ENCODE measurements around the gene STAG2. TPM values are rescaled to one million over a fixed set of nuclear protein-coding genes. Genes with fewer than 3 reads are reported as not detected.
"Not testable (repeated sequence)": the region's sequence is repeated elsewhere in the genome, so short reads cannot be mapped to it uniquely, and the experiment has no call there.

STAG2 gene
- total RNA-seq, 1 experiment from 2014 or later: 98.4 TPM

GRCh38 chrX:124086411-124086810 lies 124.9 kb downstream of the STAG2 start:
- no peak overlapping the region for H3K9ac ChIP-seq (ENCODE audit: low read length)
- DNase-seq: no peak
- no peak overlapping the region for H3K4me2 ChIP-seq (ENCODE audit: low read depth, low read length, poor library complexity, severe bottlenecking)
- H3K9me3 ChIP-seq (ENCODE audit: low read length): no peaks in the 10 kb centered on the region
- H4K20me1 ChIP-seq (ENCODE audit: insufficient read depth, low read depth, low read length): no peaks in the 10 kb centered on the region
- no peaks in the 10 kb centered on the region for H3K9me2 ChIP-seq (replicated peaks; ENCODE audit: insufficient read depth, low read length)
- H3K27ac ChIP-seq (ENCODE audit: low read length): no peak overlapping the region
- no peaks in the 10 kb centered on the region for H3K27me3 ChIP-seq (ENCODE audit: low read length)
- H3K36me3 ChIP-seq (ENCODE audit: insufficient read depth, low read length): peaks cover 47% of the 10 kb centered on the region
- H3K4me1 ChIP-seq (ENCODE audit: low read length): no peaks in the 10 kb centered on the region
- no peak overlapping the region for H3K4me3 ChIP-seq (ENCODE audit: low read length)
- no peak overlapping the region for H2AFZ ChIP-seq (ENCODE audit: low read length)
- H3K79me2 ChIP-seq (ENCODE audit: low read length): no peaks in the 10 kb centered on the region

- Histone ChIP-seq H3K9ac (ENCODE audit: low read length) (no peak overlapping the region), H3K9me3 (ENCODE audit: low read length) (no peaks in the 10 kb centered on the region), H3K9me2 (replicated peaks; ENCODE audit: insufficient read depth, low read length) (no peaks in the 10 kb centered on the region), H3K27me3 (ENCODE audit: low read length) (no peaks in the 10 kb centered on the region), H3K4me2 (ENCODE audit: low read depth, low read length, poor library complexity, severe bottlenecking) (no peak overlapping the region), H4K20me1 (ENCODE audit: insufficient read depth, low read depth, low read length) (no peaks in the 10 kb centered on the region), H3K4me3 (ENCODE audit: low read length) (no peak overlapping the region), H3K27ac (ENCODE audit: low read length) (no peak overlapping the region), H3K4me1 (ENCODE audit: low read length) (no peaks in the 10 kb centered on the region), H3K36me3 (ENCODE audit: insufficient read depth, low read length) (peaks cover 50% of the 10 kb centered on the region), H2AFZ (ENCODE audit: low read length) (no peak overlapping the region), H3K79me2 (ENCODE audit: low read length) (no peaks in the 10 kb centered on the region)
- DNase-seq: no peak
Measured at GRCh38 chrX:124087000-124087746, 125.7 kb downstream of the STAG2 start.

GRCh38 chrX:124093222-124093621 lies 131.7 kb downstream of the STAG2 start:
- no peaks in the 10 kb centered on the region for H3K27me3 ChIP-seq (ENCODE audit: low read length)
- no peak overlapping the region for H3K27ac ChIP-seq (ENCODE audit: low read length)
- H3K79me2 ChIP-seq (ENCODE audit: low read length): no peaks in the 10 kb centered on the region
- no peaks in the 10 kb centered on the region for H3K9me2 ChIP-seq (replicated peaks; ENCODE audit: insufficient read depth, low read length)
- H3K36me3 ChIP-seq (ENCODE audit: insufficient read depth, low read length): peaks cover 28% of the 10 kb centered on the region
- no peak overlapping the region for H3K9ac ChIP-seq (ENCODE audit: low read length)
- H3K4me3 ChIP-seq (ENCODE audit: low read length): no peak overlapping the region
- H2AFZ ChIP-seq (ENCODE audit: low read length): no peak overlapping the region
- DNase-seq: no peak
- no peak overlapping the region for H3K4me2 ChIP-seq (ENCODE audit: low read depth, low read length, poor library complexity, severe bottlenecking)
- no peaks in the 10 kb centered on the region for H3K4me1 ChIP-seq (ENCODE audit: low read length)
- no peaks in the 10 kb centered on the region for H3K9me3 ChIP-seq (ENCODE audit: low read length)
- no peaks in the 10 kb centered on the region for H4K20me1 ChIP-seq (ENCODE audit: insufficient read depth, low read depth, low read length)

- no peak for DNase-seq
- Histone ChIP-seq H3K4me3 (ENCODE audit: low read length) (no peak overlapping the region), H3K79me2 (ENCODE audit: low read length) (no peaks in the 10 kb centered on the region), H3K27ac (ENCODE audit: low read length) (no peak overlapping the region), H3K4me1 (ENCODE audit: low read length) (no peaks in the 10 kb centered on the region), H3K9me3 (ENCODE audit: low read length) (no peaks in the 10 kb centered on the region), H3K9ac (ENCODE audit: low read length) (no peak overlapping the region), H3K27me3 (ENCODE audit: low read length) (no peaks in the 10 kb centered on the region), H3K9me2 (replicated peaks; ENCODE audit: insufficient read depth, low read length) (no peaks in the 10 kb centered on the region), H4K20me1 (ENCODE audit: insufficient read depth, low read depth, low read length) (no peaks in the 10 kb centered on the region), H2AFZ (ENCODE audit: low read length) (no peak overlapping the region), H3K4me2 (ENCODE audit: low read depth, low read length, poor library complexity, severe bottlenecking) (no peak overlapping the region), H3K36me3 (ENCODE audit: insufficient read depth, low read length) (peaks cover 22% of the 10 kb centered on the region; the same call in 1 of the 2 replicates)
Measured at GRCh38 chrX:124097116-124097515, 135.6 kb downstream of the STAG2 start.

GRCh38 chrX:124098089-124098488 lies 136.6 kb downstream of the STAG2 start:
- Histone ChIP-seq H3K79me2 (ENCODE audit: low read length) (no peaks in the 10 kb centered on the region), H3K9ac (ENCODE audit: low read length) (no peak overlapping the region), H3K9me3 (ENCODE audit: low read length) (no peaks in the 10 kb centered on the region), H3K27me3 (ENCODE audit: low read length) (no peaks in the 10 kb centered on the region), H2AFZ (ENCODE audit: low read length) (no peak overlapping the region), H3K27ac (ENCODE audit: low read length) (no peak overlapping the region), H3K36me3 (ENCODE audit: insufficient read depth, low read length) (peaks cover 23% of the 10 kb centered on the region; the same call in 1 of the 2 replicates), H3K4me3 (ENCODE audit: low read length) (no peak overlapping the region), H4K20me1 (ENCODE audit: insufficient read depth, low read depth, low read length) (no peaks in the 10 kb centered on the region), H3K4me2 (ENCODE audit: low read depth, low read length, poor library complexity, severe bottlenecking) (no peak overlapping the region), H3K4me1 (ENCODE audit: low read length) (no peaks in the 10 kb centered on the region), H3K9me2 (replicated peaks; ENCODE audit: insufficient read depth, low read length) (no peaks in the 10 kb centered on the region)
- peak; percentile 71 for DNase-seq

GRCh38 chrX:124103966-124104365 lies 142.5 kb downstream of the STAG2 start:
- Histone ChIP-seq H3K4me1 (ENCODE audit: low read length) (no peaks in the 10 kb centered on the region), H3K9me2 (replicated peaks; ENCODE audit: insufficient read depth, low read length) (no peaks in the 10 kb centered on the region), H3K9ac (ENCODE audit: low read length) (no peak overlapping the region), H2AFZ (ENCODE audit: low read length) (no peak overlapping the region), H3K79me2 (ENCODE audit: low read length) (no peaks in the 10 kb centered on the region), H3K36me3 (ENCODE audit: insufficient read depth, low read length) (peaks cover 15% of the 10 kb centered on the region; the same call in 1 of the 2 replicates), H4K20me1 (ENCODE audit: insufficient read depth, low read depth, low read length) (no peaks in the 10 kb centered on the region), H3K4me2 (ENCODE audit: low read depth, low read length, poor library complexity, severe bottlenecking) (no peak overlapping the region), H3K4me3 (ENCODE audit: low read length) (no peak overlapping the region), H3K27me3 (ENCODE audit: low read length) (no peaks in the 10 kb centered on the region), H3K9me3 (ENCODE audit: low read length) (no peaks in the 10 kb centered on the region), H3K27ac (ENCODE audit: low read length) (no peak overlapping the region)
- no peak for DNase-seq

GRCh38 chrX:124104512-124104911 lies 143.0 kb downstream of the STAG2 start:
- not testable (repeated sequence) for H3K9ac ChIP-seq (ENCODE audit: low read length); H3K9me2 ChIP-seq (replicated peaks; ENCODE audit: insufficient read depth, low read length); H4K20me1 ChIP-seq (ENCODE audit: insufficient read depth, low read depth, low read length); H3K27ac ChIP-seq (ENCODE audit: low read length); DNase-seq; H3K79me2 ChIP-seq (ENCODE audit: low read length); H3K4me1 ChIP-seq (ENCODE audit: low read length); H3K4me2 ChIP-seq (ENCODE audit: low read depth, low read length, poor library complexity, severe bottlenecking); H2AFZ ChIP-seq (ENCODE audit: low read length); H3K27me3 ChIP-seq (ENCODE audit: low read length); H3K4me3 ChIP-seq (ENCODE audit: low read length); H3K9me3 ChIP-seq (ENCODE audit: low read length)
- peaks cover 15% of the 10 kb centered on the region; the same call in 1 of the 2 replicates for H3K36me3 ChIP-seq (ENCODE audit: insufficient read depth, low read length)

GRCh38 chrX:124113621-124114600 lies 152.4 kb downstream of the STAG2 start:
- H3K27ac ChIP-seq (ENCODE audit: low read length): no peak overlapping the region
- no peaks in the 10 kb centered on the region for H4K20me1 ChIP-seq (ENCODE audit: insufficient read depth, low read depth, low read length)
- H3K36me3 ChIP-seq (ENCODE audit: insufficient read depth, low read length): no peaks in the 10 kb centered on the region
- no peak overlapping the region for H3K4me2 ChIP-seq (ENCODE audit: low read depth, low read length, poor library complexity, severe bottlenecking)
- H3K9ac ChIP-seq (ENCODE audit: low read length): no peak overlapping the region
- no peak overlapping the region for H3K4me3 ChIP-seq (ENCODE audit: low read length)
- no peaks in the 10 kb centered on the region for H3K79me2 ChIP-seq (ENCODE audit: low read length)
- H3K9me3 ChIP-seq (ENCODE audit: low read length): no peaks in the 10 kb centered on the region
- no peaks in the 10 kb centered on the region for H3K27me3 ChIP-seq (ENCODE audit: low read length)
- H3K4me1 ChIP-seq (ENCODE audit: low read length): no peaks in the 10 kb centered on the region
- no peak for DNase-seq
- no peaks in the 10 kb centered on the region for H3K9me2 ChIP-seq (replicated peaks; ENCODE audit: insufficient read depth, low read length)
- no peak overlapping the region for H2AFZ ChIP-seq (ENCODE audit: low read length)

Measured in Karpas-422 (cell line).